Measurements from ENCODE around the gene GLIS2. TPM values are rescaled to one million over a fixed set of nuclear protein-coding genes. Genes with fewer than 3 reads are reported as not detected.

GLIS2 gene
- total and polyA plus RNA-seq, 2 of the 4 experiments (the other 2 are of a cell fraction), result 0.36 to 8.4 TPM

- TF ChIP-seq MAZ (IDR thresholded peaks at IDR 0.05; ENCODE audit: borderline replicate concordance, low read depth, low read length), result no peak
- no peak for TF ChIP-seq BHLHE40 (IDR thresholded peaks at IDR 0.05; ENCODE audit: low read depth, low read length)
- no peak for TF ChIP-seq RAD21 (IDR thresholded peaks at IDR 0.05; ENCODE audit: low read length)
- Histone ChIP-seq H3K4me3 (ENCODE audit: insufficient read depth, low read depth, low read length) (no peak overlapping the region), H2BK20ac (ENCODE audit: low read depth, low read length) (no peak overlapping the region), H3K4ac (ENCODE audit: low read depth, low read length) (peak overlapping the region; percentile 53; the same call in 1 of the 2 replicates), H3K9me1 (ENCODE audit: insufficient read depth, low read length) (peaks cover 11% of the 10 kb centered on the region; the same call in 1 of the 2 replicates), H4K91ac (ENCODE audit: insufficient read depth, low read depth, low read length) (no peak overlapping the region; the same call in 1 of the 2 replicates), H4K8ac (ENCODE audit: low read depth in 2 of 2, low read length in 2 of 2) (peak overlapping the region in 1 of 2 experiments; percentile 19; a peak in 1 of 4 replicates), H2BK15ac (ENCODE audit: low read depth, low read length) (no peak overlapping the region), H3K9ac (ENCODE audit: low read depth, low read length) (no peak overlapping the region), H4K20me1 (ENCODE audit: insufficient read depth, low read length) (peaks cover 81% of the 10 kb centered on the region), H3K23ac (ENCODE audit: low read depth, low read length) (no peak overlapping the region), H3K36me3 (ENCODE audit: control insufficient read depth, insufficient read depth, low read length) (no peaks in the 10 kb centered on the region; the same call in 1 of the 2 replicates), H3K27me3 (ENCODE audit: control insufficient read depth, insufficient read depth, low read length) (no peaks in the 10 kb centered on the region), H3K14ac (replicated peaks; ENCODE audit: low read depth, low read length) (0 out of 2 replicates have a peak overlapping the region, but pooled peaks have one; percentile 29), H3K27ac (ENCODE audit: insufficient read depth, low read length) (peak overlapping the region; percentile 45), H2AK5ac (ENCODE audit: low read depth, low read length) (peak overlapping the region; percentile 69; the same call in 1 of the 2 replicates), H2BK120ac (ENCODE audit: low read depth, low read length) (no peak overlapping the region), H3K56ac (ENCODE audit: extremely low read depth, insufficient read depth, low read length) (no peak overlapping the region), H2AK9ac (replicated peaks; ENCODE audit: low read depth, low read length, poor library complexity) (peak overlapping the region; percentile 77), H3K79me1 (ENCODE audit: low read depth in 1 of 2, low read length in 2 of 2) (peaks cover 17 to 83% of the 10 kb centered on the region in 2 experiments), H2BK5ac (ENCODE audit: low read depth, low read length, poor library complexity, severe bottlenecking) (peak overlapping the region; percentile 35), H4K5ac (ENCODE audit: low read depth, low read length) (peak overlapping the region; percentile 46), H3K4me1 (ENCODE audit: control insufficient read depth, insufficient read depth, low read length) (peaks cover 24% of the 10 kb centered on the region), H3K9me3 (ENCODE audit: control insufficient read depth, insufficient read depth, low read length) (no peaks in the 10 kb centered on the region), H3K18ac (ENCODE audit: low read depth, low read length) (no peak overlapping the region), H2AFZ (replicated peaks; ENCODE audit: low read length, poor library complexity) (no peak overlapping the region), H3K4me2 (ENCODE audit: low read depth, low read length) (no peak overlapping the region)
- intact Hi-C loops (cut with micrococcal nuclease) (loop anchor here (2.0 kb wide), 1 partner anchor 24 kb away; no protein-coding TSS in a partner anchor), dilution Hi-C loops (cut with HindIII; ENCODE audit: low sequenced_read_pairs, unreplicated experiment) (no loop called here), in situ Hi-C loops (cut with MboI; ENCODE audit: low sequenced_read_pairs) (no loop called here)
- no peak for DNase-seq
- ChIA-PET CTCF (no interaction called here), POLR2A (ENCODE audit: unreplicated experiment) (no interaction called here)
- no TSS peak for BruUV-seq (replicated peaks)
- ATAC-seq (ENCODE audit: low read depth), result no peak
- 79% methylated on average over 12 of the region's 21 CpGs; no CpG with 5 or more reads in 1 of the 2 experiments for WGBS, 2 experiments (ENCODE audit: extremely low coverage in 2 of 2, insufficient read length in 1 of 2)
Measured at GRCh38 chr16:4323071-4323844, 7.4 kb downstream of the GLIS2 start.

Data from IMR-90 (cell line).